HG03521 (cell line): ENCODE data around the gene PICK1.

Experiments
- ATAC-seq: cut with Tn5 transposase; IDR thresholded peaks from one replicate; pipeline ENCODE4 v1.9.1; 2021; ENCODE audit warnings: mild to moderate bottlenecking, moderate library complexity; ENCODE audit not compliant: unreplicated experiment

Gene PICK1

DNA sequence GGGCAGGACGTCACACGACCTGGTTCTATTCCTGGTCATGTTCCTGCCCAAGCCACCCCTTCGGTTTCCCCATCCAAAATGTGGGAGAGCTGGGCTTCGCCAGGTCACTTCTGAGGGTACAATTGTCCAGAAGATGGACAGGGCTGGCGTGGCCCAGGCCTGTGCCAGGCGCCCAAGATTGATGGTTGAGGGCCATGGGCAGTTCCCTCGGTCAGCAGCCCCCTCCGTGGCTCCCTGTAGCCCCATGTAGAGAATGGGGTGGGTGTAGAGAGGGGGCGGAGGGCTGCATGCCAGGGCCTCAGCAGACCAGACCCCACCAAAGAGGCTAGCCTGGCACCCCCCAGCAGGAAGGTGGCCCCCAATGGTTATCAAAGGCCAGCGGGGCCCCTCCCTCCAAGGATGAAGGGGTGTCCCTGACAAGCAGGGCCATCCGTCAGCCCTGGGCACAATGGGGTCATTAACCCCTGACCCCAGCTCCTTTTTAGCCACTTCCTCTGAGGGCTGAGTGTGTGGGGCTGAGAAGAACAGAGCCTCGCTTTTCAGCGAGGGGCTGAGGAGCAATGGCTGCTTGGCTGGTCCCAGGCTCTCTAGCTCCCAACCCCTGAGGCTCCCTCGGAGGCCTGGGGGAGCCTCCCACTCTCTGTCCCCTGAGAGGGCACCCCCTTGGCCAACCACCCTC is 11.0 kb upstream of the PICK1 start:
- ATAC-seq, result no peak

DNA sequence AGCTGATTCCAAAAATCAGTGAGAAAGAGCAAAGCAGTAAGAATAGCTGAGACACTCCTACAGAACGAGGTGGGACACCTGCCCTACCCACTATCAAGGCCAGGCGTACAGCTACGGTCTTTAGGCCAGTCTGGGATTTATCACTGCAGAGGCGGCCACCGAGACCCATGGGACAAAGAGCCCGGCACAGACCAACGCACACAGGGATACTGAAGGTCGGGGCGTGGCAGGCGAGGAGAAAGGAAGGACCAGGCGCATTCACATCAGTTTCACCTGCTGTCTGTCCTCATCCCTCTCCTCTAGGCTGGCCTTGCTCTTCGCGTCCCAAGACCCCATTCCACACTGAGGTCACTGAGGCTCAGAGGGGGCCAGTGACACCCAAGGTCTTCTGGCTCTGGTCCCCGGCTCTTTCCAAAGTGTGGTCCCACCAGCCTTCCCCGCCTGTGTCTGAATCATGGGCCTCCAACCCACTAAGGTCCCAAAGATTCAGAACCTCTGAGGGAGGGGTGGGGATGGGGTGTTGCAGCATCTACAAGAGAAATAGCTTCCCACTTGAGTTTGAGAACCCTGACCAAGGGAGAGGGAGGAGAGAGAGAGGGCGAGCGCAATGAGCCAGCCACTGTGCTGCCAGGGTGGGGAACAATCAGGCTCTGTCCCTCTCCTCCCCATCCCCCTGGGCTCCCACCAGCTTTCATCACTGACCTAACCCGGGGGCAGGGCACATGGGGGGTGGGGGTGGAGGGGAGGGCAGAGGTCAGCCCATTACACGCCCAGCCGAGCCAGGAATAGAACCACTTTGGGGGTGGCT is 7.2 kb upstream of the PICK1 start:
- no peak for ATAC-seq

DNA sequence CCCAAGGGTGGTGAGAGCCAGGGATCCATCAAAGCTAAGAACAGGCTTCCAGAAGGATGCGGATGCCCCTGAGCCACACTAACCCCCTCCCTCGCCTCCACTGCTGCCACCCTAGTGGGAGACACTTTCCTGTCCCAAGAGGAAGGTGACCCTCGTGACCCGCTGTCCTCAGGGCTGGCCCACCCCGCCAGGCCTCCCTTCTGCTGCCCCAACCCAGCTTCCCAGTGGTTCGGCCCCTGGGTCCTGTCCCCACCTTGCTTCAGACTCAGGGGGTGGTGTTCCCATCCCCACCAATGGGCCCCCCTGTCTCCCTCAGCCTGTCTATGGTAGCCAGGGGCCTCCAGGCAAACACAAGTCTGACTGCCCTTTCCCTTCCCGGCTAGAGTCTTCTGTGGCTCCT is 6.5 kb upstream of the PICK1 start:
- ATAC-seq, result no peak

DNA sequence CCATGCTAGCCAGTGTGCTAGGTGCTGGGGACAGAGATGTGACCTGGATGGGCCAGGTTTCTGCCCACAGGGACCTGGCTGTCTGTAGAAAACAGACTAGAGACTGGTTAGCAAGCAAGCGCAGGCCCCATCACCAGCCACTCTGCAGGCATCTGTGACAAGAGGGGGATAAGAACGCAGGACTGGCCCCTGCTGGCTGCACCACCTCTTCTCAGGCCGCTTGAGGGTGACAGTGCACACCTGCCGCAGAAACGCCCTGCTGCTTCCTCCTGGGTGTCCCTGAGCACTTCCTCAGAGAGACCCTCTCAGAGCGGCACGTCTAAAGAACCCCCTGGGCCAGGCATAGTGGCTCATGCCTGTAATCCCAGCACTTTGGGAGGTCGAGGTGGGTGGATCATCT is 5.9 kb upstream of the PICK1 start:
- no peak for ATAC-seq

DNA sequence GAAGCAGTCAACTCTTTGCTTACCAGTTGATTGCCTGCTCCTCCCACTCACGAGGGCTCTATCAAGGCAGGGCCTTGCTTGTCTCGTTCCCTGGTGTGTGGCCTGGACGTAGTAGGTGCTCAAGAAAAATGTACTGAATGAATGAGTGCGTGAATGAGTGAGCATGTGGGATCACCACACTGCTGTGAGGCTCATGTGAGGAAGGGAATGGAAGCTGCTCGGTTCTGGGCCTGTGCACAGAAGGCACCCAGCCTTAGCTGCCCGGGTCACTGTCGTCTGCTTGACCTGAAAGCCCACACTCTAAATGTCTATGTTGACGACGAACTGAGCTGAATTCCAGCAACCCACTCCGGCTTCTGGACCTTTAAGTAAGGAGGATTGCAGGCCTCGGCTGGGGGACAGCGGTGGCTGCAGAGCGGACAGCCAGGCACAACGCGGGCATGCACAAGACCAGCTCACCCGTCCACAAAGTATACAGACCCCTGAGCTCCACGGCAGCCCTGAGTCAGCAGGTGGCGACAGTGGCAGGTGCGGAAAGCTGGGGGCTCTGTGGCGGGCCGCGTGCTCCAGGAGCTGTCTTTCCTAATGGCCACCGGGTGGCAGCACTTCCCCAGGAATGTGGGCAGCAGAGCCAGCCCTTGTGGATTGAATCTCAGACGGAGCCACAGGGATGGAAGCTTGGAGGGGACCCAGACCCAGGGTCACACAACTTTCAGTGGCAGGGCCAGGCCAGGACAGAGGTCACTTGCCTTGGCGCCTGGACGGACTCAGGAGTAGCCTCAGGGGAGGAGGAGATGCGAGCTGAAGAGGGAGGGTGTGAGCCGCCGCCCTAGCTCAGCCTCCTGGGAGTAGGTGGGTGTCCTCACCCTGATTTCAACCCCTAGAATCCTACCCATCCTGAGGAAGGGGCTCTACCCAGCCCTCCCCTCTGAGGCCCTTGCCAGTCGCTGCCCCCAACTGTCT is 5.0 kb upstream of the PICK1 start:
- no peak for ATAC-seq

DNA sequence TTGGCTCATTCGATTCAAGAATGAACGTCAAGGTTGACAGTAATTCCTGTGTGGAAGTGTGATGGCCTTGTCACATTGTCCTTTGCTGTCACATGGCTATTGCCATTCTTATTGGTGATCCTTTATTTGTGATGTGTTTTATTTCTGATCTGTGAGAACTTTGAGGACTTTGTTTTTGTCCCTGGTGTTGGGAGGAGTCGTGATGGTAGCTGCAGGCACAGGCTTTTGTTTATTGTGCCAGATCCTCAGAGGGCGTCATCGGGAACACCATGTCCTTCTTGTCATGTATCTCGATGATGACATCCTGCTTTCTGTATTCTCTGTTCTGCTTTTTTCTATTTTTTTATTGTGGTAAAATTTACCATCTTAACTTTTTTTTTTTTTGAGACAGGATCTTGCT is 5.6 kb downstream of the PICK1 start:
- no peak for ATAC-seq

DNA sequence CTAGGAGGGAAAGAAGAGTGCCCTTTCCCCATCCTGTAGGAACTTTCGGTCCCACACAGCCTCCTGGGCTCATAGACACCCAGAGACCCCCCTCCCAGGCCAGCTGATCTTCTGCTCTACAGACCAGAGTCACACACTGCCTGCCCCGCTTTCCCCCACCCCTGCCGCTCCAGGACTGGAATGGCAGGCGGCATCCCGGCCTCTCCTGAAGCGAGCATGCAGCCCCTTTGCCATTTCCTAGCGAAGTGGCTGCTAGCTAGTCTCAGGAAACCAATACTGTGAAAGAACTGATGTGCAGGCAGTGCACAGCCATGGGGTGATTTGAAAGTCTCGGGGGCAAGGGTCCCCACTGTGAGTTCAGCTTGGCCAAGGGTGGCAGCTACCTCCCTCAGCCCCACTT is 8.3 kb downstream of the PICK1 start:
- ATAC-seq, result no peak

DNA sequence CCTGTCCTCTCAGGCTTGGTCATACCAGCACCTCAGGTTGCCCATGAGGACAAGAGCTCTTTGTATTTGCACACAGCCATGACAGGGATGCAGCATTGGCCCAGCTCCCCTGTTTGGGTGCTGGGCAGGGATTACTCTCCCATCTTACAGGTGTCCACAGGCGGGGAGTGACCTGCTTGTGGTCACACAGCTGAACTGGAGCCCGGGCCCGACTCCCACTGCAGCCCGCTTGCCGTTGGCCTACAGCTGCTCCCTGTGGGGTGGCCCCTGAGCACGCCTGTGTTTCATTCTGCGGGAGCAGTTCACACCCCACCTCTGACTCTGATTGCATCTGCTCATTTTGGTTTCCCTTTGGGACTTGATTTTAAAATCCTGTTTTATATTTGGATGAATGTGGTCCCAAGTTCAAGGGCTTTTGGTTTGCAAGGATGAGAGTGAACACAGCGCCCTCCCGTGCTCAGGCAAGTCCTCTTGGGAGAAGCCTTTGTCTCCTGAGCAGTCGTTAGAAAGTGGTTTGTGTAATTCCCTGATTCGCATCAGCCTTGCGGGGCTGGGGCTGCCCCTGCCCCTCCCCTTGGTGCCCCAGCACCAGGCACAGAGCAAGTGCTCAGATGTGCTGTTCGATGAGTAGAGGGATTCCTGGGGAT is 9.3 kb downstream of the PICK1 start:
- no peak for ATAC-seq

DNA sequence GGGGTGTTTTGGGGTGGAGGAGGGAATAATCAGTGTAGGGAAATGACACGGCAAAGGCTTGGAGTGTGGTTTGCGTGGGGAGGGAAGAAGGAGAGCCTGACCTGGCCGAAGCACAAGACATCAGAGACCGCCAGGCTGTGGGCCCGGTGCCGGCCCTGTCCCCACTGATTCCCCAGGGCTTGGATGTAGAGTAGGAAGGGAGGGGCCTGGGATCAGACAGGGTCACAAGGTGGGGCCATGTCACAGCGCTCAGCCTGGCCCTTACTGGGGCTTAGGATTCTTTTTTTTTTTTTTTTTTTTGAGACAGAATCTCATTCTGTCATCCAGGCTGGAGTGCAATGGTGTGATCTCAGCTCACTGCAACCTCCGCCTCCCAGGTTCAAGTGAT is 9.8 kb downstream of the PICK1 start:
- no peak for ATAC-seq

DNA sequence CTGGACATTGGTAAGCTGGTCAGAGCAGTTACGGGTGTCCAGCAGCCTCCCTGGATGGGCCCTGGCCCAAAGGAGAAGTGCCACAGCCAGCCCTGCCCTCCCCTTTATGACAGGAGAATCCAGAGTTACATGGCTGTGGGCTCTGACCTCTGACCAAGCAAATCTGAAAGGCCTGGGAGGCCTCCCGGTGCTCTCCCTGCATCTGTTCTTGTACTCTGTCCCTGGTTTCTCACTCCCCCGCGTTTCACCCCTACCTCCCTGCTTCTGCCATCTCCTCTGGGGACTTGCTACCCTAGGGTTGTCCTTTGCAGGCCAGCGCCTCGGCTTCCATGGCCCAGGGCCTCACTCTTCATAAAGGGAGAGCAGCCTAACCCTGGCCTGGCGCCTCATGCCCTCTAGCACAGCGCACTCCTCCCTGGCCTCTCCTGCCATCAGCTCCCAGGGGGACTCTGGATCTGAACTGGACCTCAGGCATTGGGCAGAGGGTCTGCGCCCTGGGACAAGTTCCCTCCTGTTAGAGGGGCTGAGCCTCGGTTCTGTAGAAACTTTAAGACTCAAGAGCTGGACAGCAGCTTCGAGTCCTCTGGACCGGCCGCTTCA is 10.7 kb downstream of the PICK1 start:
- no peak for ATAC-seq

DNA sequence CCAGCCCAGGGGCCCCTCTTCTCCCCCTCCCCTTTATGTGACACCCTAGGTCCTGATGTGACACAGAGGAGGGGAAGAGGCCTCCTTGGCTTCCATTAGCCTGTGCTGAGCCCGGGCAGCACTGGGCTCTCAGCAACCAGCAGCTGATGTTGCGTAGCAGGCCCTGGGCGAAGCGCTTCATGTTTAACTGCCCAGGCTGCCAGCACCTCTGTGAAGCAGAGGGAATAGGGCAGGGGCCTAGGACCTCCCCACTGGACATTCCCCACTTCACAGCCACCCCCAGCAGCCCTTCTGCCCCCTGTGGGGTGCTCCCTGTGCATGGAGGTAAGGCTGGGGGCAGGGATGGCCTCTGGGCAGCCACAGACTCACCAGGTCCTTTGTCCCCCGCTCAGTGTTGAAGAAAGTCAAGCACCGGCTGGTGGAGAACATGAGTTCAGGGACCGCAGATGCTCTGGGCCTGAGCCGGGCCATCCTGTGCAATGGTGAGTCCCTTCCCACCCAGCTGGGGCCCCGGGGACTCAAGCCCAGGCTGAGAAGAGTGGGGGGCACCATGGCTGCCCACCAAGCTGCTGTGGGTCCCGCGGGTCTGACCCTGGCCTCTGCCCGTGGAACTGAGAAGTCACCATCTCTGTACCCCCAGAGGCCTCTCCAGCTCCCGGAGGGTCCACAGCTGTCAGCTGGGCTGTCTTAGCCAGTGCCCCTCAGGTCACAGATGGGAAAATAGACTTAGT is 11.6 kb downstream of the PICK1 start:
- ATAC-seq, result no peak

DNA sequence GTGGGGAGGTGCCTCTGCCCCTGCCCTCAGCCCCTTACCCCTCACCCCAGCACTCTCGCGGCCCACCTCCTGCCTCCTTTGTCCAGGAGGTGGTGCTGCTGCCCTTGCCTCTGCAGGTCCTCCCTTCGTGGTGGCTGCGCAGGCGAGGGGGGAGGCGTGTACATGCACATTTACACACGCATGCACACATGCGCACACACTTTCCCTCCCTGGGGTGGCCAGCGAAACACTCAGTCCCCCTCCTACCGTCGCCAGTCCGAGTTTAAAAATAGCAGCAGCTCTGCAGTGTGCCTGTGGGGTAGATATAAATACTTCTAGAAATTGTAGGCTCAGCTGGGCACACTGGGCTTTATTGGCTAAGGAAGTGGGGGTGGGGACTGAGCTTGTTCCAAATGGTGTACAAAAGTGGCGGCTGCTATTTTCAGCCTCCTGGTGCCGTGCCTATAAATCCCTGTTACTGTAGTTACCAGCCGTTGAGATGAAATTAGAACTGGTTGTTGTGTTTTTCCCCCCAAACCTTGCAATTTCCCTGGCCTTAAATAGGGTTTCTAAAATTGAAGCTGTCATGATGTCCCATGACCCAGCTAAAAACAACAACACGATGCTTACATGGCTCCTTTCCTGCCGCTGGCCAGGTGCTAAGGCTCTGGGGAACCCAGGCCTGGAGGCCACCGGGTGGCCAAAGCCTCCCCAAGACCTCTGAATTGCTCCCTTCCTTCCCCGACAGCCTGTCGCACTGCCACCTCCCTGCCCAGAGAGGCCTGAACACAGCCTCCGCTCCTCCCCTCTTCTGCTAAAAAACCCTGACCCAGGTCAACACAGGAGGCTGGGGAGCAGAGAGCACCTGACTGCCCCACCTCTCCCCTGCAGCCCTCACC is 12.4 kb downstream of the PICK1 start:
- no peak for ATAC-seq

DNA sequence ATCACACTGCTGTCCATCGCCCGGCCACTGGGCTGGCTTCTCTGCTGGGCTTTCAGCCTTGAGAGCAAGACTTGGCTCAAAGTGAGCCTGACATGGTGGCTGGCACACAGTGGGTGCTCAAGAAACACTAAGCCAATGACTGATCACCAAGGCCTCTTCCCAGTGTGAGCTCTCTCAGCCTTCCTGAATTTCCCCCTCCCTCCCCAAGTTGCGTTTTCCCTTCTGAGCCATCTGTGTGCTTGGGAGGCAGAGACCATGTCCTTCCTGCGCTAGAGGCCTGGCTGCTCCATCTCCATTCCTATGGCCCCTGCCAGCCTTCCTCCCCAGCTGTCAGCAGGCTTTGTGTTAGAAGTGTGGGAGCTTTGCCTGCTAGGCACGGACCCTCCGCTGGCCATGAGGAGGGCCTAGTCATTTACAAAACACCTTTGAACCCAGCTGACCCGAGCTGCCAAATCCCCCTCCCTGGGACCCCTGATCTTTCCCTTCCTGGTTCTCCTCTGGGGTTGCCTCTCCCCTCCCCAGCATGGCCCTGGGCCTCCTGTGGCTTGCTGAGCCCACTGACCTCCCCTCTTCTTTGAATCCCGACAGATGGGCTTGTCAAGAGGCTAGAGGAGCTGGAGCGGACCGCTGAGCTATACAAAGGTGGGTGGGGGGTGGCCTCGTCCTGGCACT is 13.2 kb downstream of the PICK1 start:
- ATAC-seq, result no peak

DNA sequence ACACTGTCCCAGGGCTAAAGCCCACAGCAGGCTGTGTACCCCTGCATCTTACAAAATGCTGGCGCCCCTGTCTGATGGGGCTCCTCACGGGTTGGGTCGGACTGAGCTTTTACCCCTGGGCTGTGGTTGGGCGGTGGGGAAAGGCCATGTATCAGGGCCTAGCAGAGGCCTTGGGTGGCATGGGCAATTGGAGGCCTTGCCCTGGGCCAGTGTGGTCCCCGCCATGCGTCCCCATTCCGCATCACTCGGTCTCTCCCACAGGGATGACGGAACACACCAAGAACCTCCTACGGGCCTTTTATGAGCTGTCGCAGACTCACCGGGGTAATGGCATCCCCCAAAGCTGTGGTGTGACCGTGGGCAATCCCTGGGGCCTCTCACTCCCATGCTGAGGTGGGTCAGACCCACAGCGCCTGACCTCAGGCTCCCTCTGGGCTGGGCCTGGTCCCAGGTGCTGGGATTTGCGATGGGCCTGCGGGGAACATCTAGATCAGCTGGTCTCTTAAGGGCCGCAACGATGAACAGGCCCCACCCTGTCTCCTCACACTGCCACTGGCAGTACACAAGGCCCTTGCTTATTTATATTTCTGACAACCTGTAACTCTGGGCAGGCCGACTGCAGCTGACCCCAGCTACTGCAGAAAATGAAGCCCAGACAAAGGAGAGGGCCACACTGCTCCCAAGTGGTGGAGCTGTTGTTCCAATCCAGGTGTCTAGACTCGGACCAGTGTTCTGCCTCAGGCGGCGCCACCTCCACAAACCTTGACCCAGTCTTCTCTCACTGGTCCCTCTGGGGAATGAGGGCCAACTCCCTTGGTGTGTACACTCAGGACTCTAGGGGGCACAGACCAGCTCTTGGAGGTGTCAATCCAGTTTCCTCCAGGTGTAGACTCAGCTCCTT is 14.5 kb downstream of the PICK1 start:
- no peak for ATAC-seq

DNA sequence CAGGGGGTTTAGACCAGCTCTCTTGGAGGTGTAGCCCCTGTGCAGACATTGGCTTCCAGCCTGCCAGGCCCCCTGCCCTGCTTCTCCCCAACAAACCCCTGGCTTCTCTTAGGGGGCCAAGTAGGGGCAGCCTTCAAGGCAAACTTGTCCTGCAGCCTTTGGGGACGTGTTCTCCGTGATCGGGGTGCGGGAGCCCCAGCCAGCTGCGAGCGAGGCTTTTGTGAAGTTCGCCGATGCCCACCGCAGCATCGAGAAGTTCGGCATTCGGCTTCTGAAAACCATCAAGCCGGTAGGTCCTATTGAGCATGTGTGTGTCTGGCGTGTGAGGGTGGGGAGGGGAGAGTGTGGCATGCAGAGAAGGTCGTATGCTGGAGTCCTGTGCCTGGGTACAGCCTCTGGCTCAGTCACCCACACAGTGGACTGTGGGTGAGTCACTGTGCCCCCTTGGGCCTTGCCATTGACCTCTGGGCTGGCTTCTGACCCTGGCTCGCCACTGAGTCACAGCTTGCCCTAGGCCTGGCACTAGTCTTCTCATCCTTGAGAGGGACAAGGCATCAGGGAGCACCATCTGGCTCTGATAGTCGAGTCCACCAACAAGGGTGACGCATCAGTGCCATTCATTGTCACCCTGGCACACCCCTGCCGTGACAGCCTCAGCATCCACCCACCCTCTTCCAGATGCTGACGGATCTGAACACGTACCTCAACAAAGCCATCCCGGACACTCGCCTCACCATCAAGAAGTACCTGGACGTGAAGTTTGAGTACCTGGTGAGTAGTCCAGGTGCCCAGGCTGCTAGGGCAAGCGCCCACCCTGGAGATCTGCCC is 15.3 kb downstream of the PICK1 start:
- no peak for ATAC-seq
